ENCODE measurements around the gene MET. TPM values are rescaled to one million over a fixed set of nuclear protein-coding genes. Genes with fewer than 3 reads are reported as not detected.
A peak's percentile ranks its signal among the peaks of the same experiment; 100 is the strongest.
"Not testable (repeated sequence)": the region's sequence is repeated elsewhere in the genome, so short reads cannot be mapped to it uniquely, and the experiment has no call there.

The MET gene
- total and polyA plus RNA-seq, 4 donors: 10.2 to 41.9 (median 25.4) TPM

DNA sequence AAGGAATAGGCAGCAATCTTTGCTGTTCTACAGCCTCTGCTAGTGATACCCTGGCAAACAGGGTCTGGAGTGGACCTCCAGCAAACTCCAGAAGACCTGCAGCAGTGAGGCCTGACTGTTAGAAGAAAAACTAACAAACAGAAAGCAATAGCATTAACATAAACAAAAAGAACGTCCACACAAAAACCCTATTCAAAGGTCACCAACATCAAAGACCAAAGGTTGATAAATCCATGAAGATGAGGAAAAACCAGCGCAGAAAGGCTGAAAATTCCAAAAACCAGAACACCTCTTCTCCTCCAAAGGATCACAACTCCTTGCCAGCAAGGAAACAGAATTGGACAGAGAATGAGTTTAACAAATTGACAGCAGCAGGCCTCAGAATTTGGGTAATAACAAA is 71.8 kb downstream of the MET start:
- Histone ChIP-seq H3K4me1 (ENCODE audit: control insufficient read depth in 4 of 4, insufficient read depth in 4 of 4, low read length in 3 of 4) (peaks cover 13 to 42% (median 34%) of the 10 kb centered on the region in 4 donors), H3K27ac (ENCODE audit: low read depth in 1 of 2, low read length in 2 of 2) (peak overlapping the region; percentile 41 to 47)
- not testable (repeated sequence) for H3K36me3 ChIP-seq (ENCODE audit: control insufficient read depth in 4 of 4, insufficient read depth in 3 of 4, low read depth in 1 of 4, low read length in 3 of 4); H3K4me3 ChIP-seq (ENCODE audit: low read depth in 1 of 3, low read length in 3 of 3); DNase-seq (ENCODE audit: low spot score); H3K9ac ChIP-seq (ENCODE audit: low read depth in 1 of 2, low read length in 2 of 2); H3K9me3 ChIP-seq (ENCODE audit: control insufficient read depth in 4 of 4, low read length in 3 of 4); H3K27me3 ChIP-seq (ENCODE audit: control insufficient read depth in 4 of 4, insufficient read depth in 4 of 4, low read length in 3 of 4)
- TF ChIP-seq HNF4A (conservative IDR thresholded peaks at IDR 0.05): peak; percentile 59 to 62
- peak; percentile 21 for TF ChIP-seq RXRA (IDR thresholded peaks at IDR 0.05)
- 30% methylated on average over 2 of the region's 2 CpGs for WGBS

DNA sequence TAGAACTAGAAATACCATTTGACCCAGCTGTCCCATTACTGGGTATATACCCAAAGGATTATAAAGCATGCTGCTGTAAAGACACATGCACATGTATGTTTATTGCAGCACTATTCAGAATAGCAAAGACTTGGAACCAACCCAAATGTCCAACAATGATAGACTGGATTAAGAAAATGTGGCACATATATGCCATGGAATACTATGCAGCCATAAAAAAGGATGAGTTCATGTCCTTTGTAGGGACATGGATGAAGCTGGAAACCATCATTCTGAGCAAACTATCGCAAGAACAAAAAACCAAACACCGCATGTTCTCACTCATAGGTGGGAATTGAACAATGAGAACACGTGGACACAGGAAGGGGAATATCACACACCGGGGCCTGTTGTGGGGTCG is 74.4 kb downstream of the MET start:
- not testable (repeated sequence) for H3K4me3 ChIP-seq (ENCODE audit: low read depth in 1 of 3, low read length in 3 of 3); H3K9ac ChIP-seq (ENCODE audit: low read depth in 1 of 2, low read length in 2 of 2); H3K9me3 ChIP-seq (ENCODE audit: control insufficient read depth in 4 of 4, low read length in 3 of 4); H3K27ac ChIP-seq (ENCODE audit: low read depth in 1 of 2, low read length in 2 of 2); H3K27me3 ChIP-seq (ENCODE audit: control insufficient read depth in 4 of 4, insufficient read depth in 4 of 4, low read length in 3 of 4); DNase-seq (ENCODE audit: low spot score); H3K36me3 ChIP-seq (ENCODE audit: control insufficient read depth in 4 of 4, insufficient read depth in 3 of 4, low read depth in 1 of 4, low read length in 3 of 4)
- peaks cover 10 to 26% (median 16%) of the 10 kb centered on the region in 4 donors for H3K4me1 ChIP-seq (ENCODE audit: control insufficient read depth in 4 of 4, insufficient read depth in 4 of 4, low read length in 3 of 4)
- WGBS: 95% methylated on average over 5 of the region's 5 CpGs

DNA sequence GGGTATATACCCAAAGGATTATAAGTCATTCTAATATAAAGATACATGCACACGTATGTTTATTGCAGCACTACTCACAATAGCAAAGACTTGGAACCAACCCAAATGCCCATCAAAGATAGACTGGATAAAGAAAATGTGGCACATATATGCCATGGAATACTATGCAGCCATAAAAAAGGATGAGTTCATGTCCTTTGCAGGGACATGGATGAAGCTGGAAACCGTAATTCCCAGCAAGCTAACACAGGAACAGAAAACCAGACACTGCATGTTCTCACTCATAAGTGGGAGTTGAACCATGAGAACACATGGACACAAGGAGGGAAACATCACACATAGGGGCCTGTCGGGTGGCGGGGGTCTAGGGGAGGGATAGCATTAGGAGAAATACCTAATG is 79.1 kb downstream of the MET start:
- DNase-seq (ENCODE audit: low spot score): not testable (repeated sequence)
- WGBS: 97% methylated on average over 4 of the region's 4 CpGs

DNA sequence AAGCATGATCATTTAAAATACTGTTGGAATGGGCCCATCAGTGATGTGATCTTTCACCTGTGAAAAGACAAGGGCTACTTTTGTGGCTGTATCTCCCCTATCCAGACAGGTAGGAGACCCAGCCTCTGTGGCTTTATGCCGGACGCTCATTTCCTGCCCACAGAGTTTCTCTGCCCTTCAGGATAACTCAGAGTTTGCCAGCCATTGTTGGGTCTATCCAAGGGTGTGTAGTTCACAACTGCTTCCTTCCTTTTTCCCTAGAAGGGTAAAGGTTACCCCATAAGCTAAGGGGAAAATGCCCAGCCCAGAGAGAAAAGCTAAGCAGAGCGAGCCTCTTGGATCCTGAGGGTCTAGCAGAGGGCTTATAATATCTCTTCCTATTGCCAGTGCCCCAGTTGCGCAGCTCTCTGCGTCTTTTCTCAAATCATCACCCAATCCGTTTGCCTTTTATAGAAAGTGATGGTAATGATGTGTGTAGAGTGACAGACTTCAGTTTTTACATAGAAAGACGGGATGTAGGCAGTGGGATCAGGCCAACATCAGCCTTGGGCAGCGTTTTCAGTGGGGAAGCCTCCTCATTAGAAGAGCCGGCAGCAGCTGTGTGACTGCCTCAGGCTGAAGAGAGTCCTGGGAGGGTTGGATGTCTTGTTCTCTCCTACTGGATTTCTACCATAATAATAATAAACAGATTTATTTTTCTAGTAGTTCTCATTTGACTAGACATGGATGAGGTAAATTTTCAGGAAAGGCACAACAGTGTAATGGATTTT is 80.5 kb downstream of the MET start:
- Histone ChIP-seq H3K9ac (ENCODE audit: low read depth in 1 of 2, low read length in 2 of 2) (no peak overlapping the region), H3K4me3 (ENCODE audit: low read depth in 1 of 3, low read length in 3 of 3) (no peak overlapping the region), H3K27ac (ENCODE audit: low read depth in 1 of 2, low read length in 2 of 2) (no peak overlapping the region), H3K9me3 (ENCODE audit: control insufficient read depth in 4 of 4, low read length in 3 of 4) (no peaks in the 10 kb centered on the region), H3K27me3 (ENCODE audit: control insufficient read depth in 4 of 4, insufficient read depth in 4 of 4, low read length in 3 of 4) (no peaks in the 10 kb centered on the region), H3K4me1 (ENCODE audit: control insufficient read depth in 4 of 4, insufficient read depth in 4 of 4, low read length in 3 of 4) (no peaks in the 10 kb centered on the region), H3K36me3 (ENCODE audit: control insufficient read depth in 4 of 4, insufficient read depth in 3 of 4, low read depth in 1 of 4, low read length in 3 of 4) (peaks cover 0 to 4% (median 2%) of the 10 kb centered on the region in 4 donors)
- DNase-seq (ENCODE audit: low spot score): no peak
- 83% methylated on average over 9 of the region's 9 CpGs for WGBS
- TF ChIP-seq NR2F2 (IDR thresholded peaks at IDR 0.05): peak; percentile 89
- TF ChIP-seq HNF4G (IDR thresholded peaks at IDR 0.05): no peak

More for the DNA sequence above, 79.1 kb downstream of the MET start:
- H3K9ac ChIP-seq (ENCODE audit: low read depth in 1 of 2, low read length in 2 of 2); H3K27ac ChIP-seq (ENCODE audit: low read depth in 1 of 2, low read length in 2 of 2); H3K9me3 ChIP-seq (ENCODE audit: control insufficient read depth in 4 of 4, low read length in 3 of 4); H3K4me1 ChIP-seq (ENCODE audit: control insufficient read depth in 4 of 4, insufficient read depth in 4 of 4, low read length in 3 of 4); H3K27me3 ChIP-seq (ENCODE audit: control insufficient read depth in 4 of 4, insufficient read depth in 4 of 4, low read length in 3 of 4); H3K36me3 ChIP-seq (ENCODE audit: control insufficient read depth in 4 of 4, insufficient read depth in 3 of 4, low read depth in 1 of 4, low read length in 3 of 4); H3K4me3 ChIP-seq (ENCODE audit: low read depth in 1 of 3, low read length in 3 of 3): not testable (repeated sequence)

DNA sequence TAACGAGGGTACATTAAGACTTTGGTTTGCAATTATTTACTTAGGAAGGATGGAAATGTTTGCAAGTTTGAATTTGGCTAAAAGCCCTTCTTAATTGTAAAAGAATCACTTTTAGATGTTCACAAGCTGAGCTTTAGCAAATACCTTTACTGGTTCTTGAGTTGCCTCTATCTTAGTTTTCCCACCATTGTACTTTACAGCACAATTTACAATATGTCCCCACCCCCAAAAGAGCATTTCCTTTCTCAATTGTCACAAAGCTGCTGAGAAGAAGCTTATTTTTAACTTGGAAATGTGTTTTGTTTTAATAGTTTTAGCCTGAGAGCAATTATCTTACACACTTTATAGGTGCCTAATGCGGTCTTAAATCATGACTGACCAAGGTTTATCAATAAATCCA is 81.1 kb downstream of the MET start:
- H3K27ac ChIP-seq (ENCODE audit: low read depth in 1 of 2, low read length in 2 of 2): no peak overlapping the region
- no peak for DNase-seq (ENCODE audit: low spot score)
- 71% methylated on average over 2 of the region's 2 CpGs for WGBS
- H3K27me3 ChIP-seq (ENCODE audit: control insufficient read depth in 4 of 4, insufficient read depth in 4 of 4, low read length in 3 of 4): no peaks in the 10 kb centered on the region
- H3K4me1 ChIP-seq (ENCODE audit: control insufficient read depth in 4 of 4, insufficient read depth in 4 of 4, low read length in 3 of 4): no peaks in the 10 kb centered on the region
- H3K9ac ChIP-seq (ENCODE audit: low read depth in 1 of 2, low read length in 2 of 2): no peak overlapping the region
- peaks cover 0 to 7% (median 3%) of the 10 kb centered on the region in 4 donors for H3K36me3 ChIP-seq (ENCODE audit: control insufficient read depth in 4 of 4, insufficient read depth in 3 of 4, low read depth in 1 of 4, low read length in 3 of 4)
- H3K9me3 ChIP-seq (ENCODE audit: control insufficient read depth in 4 of 4, low read length in 3 of 4): no peaks in the 10 kb centered on the region
- H3K4me3 ChIP-seq (ENCODE audit: low read depth in 1 of 3, low read length in 3 of 3): no peak overlapping the region
- no peak for TF ChIP-seq FOXA1 (IDR thresholded peaks at IDR 0.05)
- no peak for TF ChIP-seq SP1 (IDR thresholded peaks at IDR 0.05)
- TF ChIP-seq, protein P1, sequence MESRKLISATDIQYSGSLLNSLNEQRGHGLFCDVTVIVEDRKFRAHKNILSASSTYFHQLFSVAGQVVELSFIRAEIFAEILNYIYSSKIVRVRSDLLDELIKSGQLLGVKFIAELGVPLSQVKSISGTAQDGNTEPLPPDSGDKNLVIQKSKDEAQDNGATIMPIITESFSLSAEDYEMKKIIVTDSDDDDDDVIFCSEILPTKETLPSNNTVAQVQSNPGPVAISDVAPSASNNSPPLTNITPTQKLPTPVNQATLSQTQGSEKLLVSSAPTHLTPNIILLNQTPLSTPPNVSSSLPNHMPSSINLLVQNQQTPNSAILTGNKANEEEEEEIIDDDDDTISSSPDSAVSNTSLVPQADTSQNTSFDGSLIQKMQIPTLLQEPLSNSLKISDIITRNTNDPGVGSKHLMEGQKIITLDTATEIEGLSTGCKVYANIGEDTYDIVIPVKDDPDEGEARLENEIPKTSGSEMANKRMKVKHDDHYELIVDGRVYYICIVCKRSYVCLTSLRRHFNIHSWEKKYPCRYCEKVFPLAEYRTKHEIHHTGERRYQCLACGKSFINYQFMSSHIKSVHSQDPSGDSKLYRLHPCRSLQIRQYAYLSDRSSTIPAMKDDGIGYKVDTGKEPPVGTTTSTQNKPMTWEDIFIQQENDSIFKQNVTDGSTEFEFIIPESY (IDR thresholded peaks at IDR 0.05): no peak
- no peak for TF ChIP-seq EGR1 (IDR thresholded peaks at IDR 0.05; ENCODE audit: low read depth in 2 of 2)
- TF ChIP-seq, protein P2, sequence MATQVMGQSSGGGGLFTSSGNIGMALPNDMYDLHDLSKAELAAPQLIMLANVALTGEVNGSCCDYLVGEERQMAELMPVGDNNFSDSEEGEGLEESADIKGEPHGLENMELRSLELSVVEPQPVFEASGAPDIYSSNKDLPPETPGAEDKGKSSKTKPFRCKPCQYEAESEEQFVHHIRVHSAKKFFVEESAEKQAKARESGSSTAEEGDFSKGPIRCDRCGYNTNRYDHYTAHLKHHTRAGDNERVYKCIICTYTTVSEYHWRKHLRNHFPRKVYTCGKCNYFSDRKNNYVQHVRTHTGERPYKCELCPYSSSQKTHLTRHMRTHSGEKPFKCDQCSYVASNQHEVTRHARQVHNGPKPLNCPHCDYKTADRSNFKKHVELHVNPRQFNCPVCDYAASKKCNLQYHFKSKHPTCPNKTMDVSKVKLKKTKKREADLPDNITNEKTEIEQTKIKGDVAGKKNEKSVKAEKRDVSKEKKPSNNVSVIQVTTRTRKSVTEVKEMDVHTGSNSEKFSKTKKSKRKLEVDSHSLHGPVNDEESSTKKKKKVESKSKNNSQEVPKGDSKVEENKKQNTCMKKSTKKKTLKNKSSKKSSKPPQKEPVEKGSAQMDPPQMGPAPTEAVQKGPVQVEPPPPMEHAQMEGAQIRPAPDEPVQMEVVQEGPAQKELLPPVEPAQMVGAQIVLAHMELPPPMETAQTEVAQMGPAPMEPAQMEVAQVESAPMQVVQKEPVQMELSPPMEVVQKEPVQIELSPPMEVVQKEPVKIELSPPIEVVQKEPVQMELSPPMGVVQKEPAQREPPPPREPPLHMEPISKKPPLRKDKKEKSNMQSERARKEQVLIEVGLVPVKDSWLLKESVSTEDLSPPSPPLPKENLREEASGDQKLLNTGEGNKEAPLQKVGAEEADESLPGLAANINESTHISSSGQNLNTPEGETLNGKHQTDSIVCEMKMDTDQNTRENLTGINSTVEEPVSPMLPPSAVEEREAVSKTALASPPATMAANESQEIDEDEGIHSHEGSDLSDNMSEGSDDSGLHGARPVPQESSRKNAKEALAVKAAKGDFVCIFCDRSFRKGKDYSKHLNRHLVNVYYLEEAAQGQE (IDR thresholded peaks at IDR 0.05): no peak
- no peak for TF ChIP-seq NR2F2 (IDR thresholded peaks at IDR 0.05)
- TF ChIP-seq RXRA (IDR thresholded peaks at IDR 0.05): no peak
- no peak for TF ChIP-seq HNF4G (IDR thresholded peaks at IDR 0.05)
- no peak for TF ChIP-seq TAF1 (conservative IDR thresholded peaks at IDR 0.05)
- TF ChIP-seq HNF4A (conservative IDR thresholded peaks at IDR 0.05): no peak
